HepG2 (cell line): Measurements from ENCODE around the gene WIZ. TPM values are rescaled to one million over a fixed set of nuclear protein-coding genes. Genes with fewer than 3 reads are reported as not detected.

Experiments used
- HIVEP1 ChIP-seq: sonication (generic); formaldehyde crosslinking; IDR thresholded peaks from 2 replicates; pipeline ENCODE4 v1.4.0; 2020; ENCODE audit warnings: mild to moderate bottlenecking, missing genetic modification reagents
- JUND ChIP-seq: sonication (generic); formaldehyde crosslinking; IDR thresholded peaks from 2 replicates; pipeline ENCODE4 v1.8.0; 2022; ENCODE audit warnings: mild to moderate bottlenecking, missing genetic modification reagents
- KLF11 ChIP-seq: IDR thresholded peaks from 2 replicates; pipeline ENCODE4 v1.6.1; 2016; ENCODE audit warnings: missing compliant biosample characterization
- ZMYM3 ChIP-seq: sonication (generic); formaldehyde crosslinking; IDR thresholded peaks from 2 replicates; pipeline ENCODE4 v1.5.1; 2020; ENCODE audit warnings: mild to moderate bottlenecking, missing genetic modification reagents
- ZNF572 ChIP-seq: sonication (generic); formaldehyde crosslinking; IDR thresholded peaks from 2 replicates; pipeline ENCODE4 v1.5.1; 2020; ENCODE audit warnings: mild to moderate bottlenecking, missing genetic modification reagents
- ZNF776 ChIP-seq: sonication (generic); formaldehyde crosslinking; IDR thresholded peaks from 2 replicates; pipeline ENCODE4 v1.4.0; 2020; ENCODE audit warnings: mild to moderate bottlenecking, missing genetic modification reagents
- polyA plus RNA-seq, 8 experiments: library from polyadenylated mRNA; depleted of rRNA in 3 of 8; stranded (reverse) in 7 of 8; unstranded in 1 of 8; fragments of >200 nt; fragmentation: Illumina TruSeq in 4 of 8; extraction: Trizol in 4 of 8; gene quantifications; 2 replicates each; pipeline versions ENCODE4 v1.2.1 to v1.2.3, GENCODE V29; 2011 to 2016; ENCODE audit warnings: low read depth in 4 of 8, missing spikeins in 1 of 8, mixed read lengths in 1 of 8; ENCODE audit not compliant: insufficient read depth in 1 of 8
- total RNA-seq, 5 experiments: library from RNA; depleted of rRNA; stranded (reverse); fragments of >200 nt; fragmentation: Illumina TruSeq; extraction: Trizol; gene quantifications; 2 replicates each; pipeline ENCODE4 v1.2.3, GENCODE V29; 2016; ENCODE audit warnings: low read depth in 1 of 5
- TF ChIP-seq, protein P1 (sequence below): sonication (generic); formaldehyde crosslinking; IDR thresholded peaks from 2 replicates; pipeline ENCODE4 v1.4.0; 2020; ENCODE audit warnings: missing genetic modification reagents, mild to moderate bottlenecking, borderline replicate concordance
- TF ChIP-seq, protein P2 (sequence below): sonication (generic); formaldehyde crosslinking; IDR thresholded peaks from 2 replicates; pipeline ENCODE4 v1.5.1; 2020; ENCODE audit warnings: missing genetic modification reagents, mild to moderate bottlenecking, borderline replicate concordance
- TF ChIP-seq, protein P3 (sequence below): sonication (generic); formaldehyde crosslinking; IDR thresholded peaks from 2 replicates; pipeline ENCODE4 v1.4.0; 2020; ENCODE audit warnings: missing genetic modification reagents, borderline replicate concordance
- TF ChIP-seq, protein P4 (sequence below): sonication (generic); formaldehyde crosslinking; IDR thresholded peaks from 2 replicates; pipeline ENCODE4 v1.5.0; 2020; ENCODE audit warnings: mild to moderate bottlenecking, missing genetic modification reagents
- TF ChIP-seq, protein P5 (sequence below): sonication (generic); IDR thresholded peaks from 2 replicates; pipeline ENCODE4 v1.6.1; 2016; ENCODE audit warnings: low read depth, borderline replicate concordance
- TF ChIP-seq, protein P6 (sequence below): sonication (generic); formaldehyde crosslinking; IDR thresholded peaks from 2 replicates; pipeline ENCODE4 v1.4.0; 2020; ENCODE audit warnings: mild to moderate bottlenecking, missing genetic modification reagents, borderline replicate concordance

Gene WIZ
- total and polyA plus RNA-seq, 2 of the 13 experiments (the other 11 are each of a cell fraction or from before 2014, with no cell fraction given): 4.7 to 4.8 TPM

DNA sequence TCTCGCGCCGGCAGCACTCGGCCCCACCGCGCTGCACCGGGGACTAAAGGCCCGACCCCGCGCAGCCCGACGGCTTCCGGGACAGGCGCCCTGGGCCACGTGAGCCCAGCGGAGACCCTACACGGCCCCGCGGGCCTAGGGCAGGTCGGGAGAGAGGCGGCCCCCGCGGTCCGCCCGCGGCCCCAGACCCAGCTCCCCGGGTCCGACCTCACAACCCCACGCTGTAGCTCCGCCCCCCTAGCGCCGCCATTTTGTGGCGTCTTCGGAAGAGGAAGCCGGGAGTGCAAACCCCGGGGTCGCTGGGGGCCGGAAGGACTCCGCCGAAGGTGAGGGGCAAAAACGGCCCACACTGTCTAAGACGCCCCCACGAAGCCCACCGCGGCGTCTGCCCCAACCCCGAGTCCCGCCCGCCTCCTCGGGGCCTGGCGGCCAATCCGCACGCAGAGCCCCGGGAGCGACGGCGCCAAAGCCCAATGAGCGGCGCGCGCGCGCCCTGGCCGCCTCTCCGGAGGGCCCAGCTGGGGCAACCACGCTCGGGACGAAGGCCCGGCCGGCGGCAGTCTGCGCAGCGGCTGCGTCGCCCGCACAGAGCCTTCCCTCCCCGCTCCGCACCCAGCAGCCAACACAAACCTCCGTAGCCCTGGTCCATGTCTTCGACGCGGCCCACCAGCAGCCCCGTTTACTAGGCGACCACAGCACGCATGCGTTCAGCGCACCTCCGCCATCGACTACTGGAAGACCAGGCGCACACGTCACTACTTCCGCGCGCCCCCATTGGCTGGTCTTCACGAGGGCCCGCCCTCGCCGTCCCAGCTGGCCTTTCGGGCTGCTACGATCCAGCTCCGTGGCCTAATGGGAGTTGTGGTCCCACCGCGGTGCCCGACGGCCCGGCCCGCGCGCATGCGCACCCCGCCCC is 70.4 kb downstream of the WIZ start, which contains the start of gene AKAP8 (continued):
- TF ChIP-seq, protein P1, sequence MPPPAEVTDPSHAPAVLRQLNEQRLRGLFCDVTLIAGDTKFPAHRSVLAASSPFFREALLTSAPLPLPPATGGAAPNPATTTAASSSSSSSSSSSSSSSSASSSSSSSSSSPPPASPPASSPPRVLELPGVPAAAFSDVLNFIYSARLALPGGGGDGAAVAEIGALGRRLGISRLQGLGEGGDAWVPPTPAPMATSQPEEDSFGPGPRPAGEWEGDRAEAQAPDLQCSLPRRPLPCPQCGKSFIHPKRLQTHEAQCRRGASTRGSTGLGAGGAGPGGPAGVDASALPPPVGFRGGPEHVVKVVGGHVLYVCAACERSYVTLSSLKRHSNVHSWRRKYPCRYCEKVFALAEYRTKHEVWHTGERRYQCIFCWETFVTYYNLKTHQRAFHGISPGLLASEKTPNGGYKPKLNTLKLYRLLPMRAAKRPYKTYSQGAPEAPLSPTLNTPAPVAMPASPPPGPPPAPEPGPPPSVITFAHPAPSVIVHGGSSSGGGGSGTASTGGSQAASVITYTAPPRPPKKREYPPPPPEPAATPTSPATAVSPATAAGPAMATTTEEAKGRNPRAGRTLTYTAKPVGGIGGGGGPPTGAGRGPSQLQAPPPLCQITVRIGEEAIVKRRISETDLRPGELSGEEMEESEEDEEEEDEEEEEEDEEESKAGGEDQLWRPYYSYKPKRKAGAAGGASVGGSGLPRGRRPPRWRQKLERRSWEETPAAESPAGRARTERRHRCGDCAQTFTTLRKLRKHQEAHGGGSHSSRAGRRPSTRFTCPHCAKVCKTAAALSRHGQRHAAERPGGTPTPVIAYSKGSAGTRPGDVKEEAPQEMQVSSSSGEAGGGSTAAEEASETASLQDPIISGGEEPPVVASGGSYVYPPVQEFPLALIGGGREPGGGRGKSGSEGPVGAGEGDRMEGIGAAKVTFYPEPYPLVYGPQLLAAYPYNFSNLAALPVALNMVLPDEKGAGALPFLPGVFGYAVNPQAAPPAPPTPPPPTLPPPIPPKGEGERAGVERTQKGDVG: no peak
- TF ChIP-seq, protein P2, sequence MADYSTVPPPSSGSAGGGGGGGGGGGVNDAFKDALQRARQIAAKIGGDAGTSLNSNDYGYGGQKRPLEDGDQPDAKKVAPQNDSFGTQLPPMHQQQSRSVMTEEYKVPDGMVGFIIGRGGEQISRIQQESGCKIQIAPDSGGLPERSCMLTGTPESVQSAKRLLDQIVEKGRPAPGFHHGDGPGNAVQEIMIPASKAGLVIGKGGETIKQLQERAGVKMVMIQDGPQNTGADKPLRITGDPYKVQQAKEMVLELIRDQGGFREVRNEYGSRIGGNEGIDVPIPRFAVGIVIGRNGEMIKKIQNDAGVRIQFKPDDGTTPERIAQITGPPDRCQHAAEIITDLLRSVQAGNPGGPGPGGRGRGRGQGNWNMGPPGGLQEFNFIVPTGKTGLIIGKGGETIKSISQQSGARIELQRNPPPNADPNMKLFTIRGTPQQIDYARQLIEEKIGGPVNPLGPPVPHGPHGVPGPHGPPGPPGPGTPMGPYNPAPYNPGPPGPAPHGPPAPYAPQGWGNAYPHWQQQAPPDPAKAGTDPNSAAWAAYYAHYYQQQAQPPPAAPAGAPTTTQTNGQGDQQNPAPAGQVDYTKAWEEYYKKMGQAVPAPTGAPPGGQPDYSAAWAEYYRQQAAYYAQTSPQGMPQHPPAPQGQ (CRISPR knock-in tag): 0 out of 2 replicates have a peak, but pooled peaks have one; percentile 16
- TF ChIP-seq KLF11 (CRISPR knock-in tag) (no peak), ZNF572 (CRISPR knock-in tag) (no peak), ZNF776 (CRISPR knock-in tag) (no peak), JUND (no peak), HIVEP1 (no peak; the same call in 1 of the 2 replicates), ZMYM3 (CRISPR knock-in tag) (no peak)
- TF ChIP-seq, protein P3, sequence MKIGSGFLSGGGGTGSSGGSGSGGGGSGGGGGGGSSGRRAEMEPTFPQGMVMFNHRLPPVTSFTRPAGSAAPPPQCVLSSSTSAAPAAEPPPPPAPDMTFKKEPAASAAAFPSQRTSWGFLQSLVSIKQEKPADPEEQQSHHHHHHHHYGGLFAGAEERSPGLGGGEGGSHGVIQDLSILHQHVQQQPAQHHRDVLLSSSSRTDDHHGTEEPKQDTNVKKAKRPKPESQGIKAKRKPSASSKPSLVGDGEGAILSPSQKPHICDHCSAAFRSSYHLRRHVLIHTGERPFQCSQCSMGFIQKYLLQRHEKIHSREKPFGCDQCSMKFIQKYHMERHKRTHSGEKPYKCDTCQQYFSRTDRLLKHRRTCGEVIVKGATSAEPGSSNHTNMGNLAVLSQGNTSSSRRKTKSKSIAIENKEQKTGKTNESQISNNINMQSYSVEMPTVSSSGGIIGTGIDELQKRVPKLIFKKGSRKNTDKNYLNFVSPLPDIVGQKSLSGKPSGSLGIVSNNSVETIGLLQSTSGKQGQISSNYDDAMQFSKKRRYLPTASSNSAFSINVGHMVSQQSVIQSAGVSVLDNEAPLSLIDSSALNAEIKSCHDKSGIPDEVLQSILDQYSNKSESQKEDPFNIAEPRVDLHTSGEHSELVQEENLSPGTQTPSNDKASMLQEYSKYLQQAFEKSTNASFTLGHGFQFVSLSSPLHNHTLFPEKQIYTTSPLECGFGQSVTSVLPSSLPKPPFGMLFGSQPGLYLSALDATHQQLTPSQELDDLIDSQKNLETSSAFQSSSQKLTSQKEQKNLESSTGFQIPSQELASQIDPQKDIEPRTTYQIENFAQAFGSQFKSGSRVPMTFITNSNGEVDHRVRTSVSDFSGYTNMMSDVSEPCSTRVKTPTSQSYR (CRISPR knock-in tag): peak; percentile 18; the same call in 1 of the 2 replicates
- TF ChIP-seq, protein P4, sequence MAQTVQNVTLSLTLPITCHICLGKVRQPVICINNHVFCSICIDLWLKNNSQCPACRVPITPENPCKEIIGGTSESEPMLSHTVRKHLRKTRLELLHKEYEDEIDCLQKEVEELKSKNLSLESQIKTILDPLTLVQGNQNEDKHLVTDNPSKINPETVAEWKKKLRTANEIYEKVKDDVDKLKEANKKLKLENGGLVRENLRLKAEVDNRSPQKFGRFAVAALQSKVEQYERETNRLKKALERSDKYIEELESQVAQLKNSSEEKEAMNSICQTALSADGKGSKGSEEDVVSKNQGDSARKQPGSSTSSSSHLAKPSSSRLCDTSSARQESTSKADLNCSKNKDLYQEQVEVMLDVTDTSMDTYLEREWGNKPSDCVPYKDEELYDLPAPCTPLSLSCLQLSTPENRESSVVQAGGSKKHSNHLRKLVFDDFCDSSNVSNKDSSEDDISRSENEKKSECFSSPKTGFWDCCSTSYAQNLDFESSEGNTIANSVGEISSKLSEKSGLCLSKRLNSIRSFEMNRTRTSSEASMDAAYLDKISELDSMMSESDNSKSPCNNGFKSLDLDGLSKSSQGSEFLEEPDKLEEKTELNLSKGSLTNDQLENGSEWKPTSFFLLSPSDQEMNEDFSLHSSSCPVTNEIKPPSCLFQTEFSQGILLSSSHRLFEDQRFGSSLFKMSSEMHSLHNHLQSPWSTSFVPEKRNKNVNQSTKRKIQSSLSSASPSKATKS (CRISPR knock-in tag): no peak
- TF ChIP-seq, protein P5, sequence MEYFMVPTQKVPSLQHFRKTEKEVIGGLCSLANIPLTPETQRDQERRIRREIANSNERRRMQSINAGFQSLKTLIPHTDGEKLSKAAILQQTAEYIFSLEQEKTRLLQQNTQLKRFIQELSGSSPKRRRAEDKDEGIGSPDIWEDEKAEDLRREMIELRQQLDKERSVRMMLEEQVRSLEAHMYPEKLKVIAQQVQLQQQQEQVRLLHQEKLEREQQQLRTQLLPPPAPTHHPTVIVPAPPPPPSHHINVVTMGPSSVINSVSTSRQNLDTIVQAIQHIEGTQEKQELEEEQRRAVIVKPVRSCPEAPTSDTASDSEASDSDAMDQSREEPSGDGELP: peak; percentile 85; the same call in 1 of the 2 replicates
- TF ChIP-seq, protein P6, sequence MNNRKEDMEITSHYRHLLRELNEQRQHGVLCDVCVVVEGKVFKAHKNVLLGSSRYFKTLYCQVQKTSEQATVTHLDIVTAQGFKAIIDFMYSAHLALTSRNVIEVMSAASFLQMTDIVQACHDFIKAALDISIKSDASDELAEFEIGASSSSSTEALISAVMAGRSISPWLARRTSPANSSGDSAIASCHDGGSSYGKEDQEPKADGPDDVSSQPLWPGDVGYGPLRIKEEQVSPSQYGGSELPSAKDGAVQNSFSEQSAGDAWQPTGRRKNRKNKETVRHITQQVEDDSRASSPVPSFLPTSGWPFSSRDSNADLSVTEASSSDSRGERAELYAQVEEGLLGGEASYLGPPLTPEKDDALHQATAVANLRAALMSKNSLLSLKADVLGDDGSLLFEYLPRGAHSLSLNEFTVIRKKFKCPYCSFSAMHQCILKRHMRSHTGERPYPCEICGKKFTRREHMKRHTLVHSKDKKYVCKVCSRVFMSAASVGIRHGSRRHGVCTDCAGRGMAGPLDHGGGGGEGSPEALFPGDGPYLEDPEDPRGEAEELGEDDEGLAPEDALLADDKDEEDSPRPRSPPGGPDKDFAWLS (CRISPR knock-in tag): no peak
